HG03565 (cell line): Measurements from ENCODE around the gene MIER2.

Source experiments
- ATAC-seq: cut with Tn5 transposase; IDR thresholded peaks from one replicate; pipeline ENCODE4 v1.9.1; 2021; ENCODE audit warnings: mild to moderate bottlenecking, moderate library complexity; ENCODE audit not compliant: unreplicated experiment

MIER2 gene

DNA sequence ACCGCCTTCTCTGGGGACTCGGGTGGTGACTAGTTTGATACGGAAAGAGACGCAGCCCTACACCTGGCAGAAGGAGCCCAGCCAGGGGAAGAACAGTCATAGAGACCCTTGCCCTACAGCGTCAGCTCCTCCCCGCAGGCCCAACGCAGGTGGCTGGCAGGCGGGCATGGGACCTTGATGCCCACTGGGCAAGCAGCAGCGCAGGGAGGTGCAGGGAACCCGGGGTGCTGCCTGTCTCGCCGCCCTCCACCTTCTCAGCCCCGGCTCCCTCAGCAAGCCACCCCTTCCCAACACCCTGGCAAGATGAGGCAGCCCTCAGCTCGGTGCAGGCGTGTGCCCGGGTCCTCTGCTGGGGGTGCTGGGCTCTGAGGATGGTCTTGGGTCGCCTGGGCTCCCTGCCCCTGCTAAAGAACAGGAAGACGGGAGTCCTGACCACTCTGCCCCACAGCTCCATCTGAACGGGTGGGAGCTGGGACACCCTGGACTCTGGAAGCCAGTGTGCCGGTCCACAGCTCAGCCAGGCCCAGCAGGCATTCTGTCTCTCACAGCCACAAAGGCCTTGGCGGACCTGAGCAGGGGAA lies 9.0 kb downstream of the MIER2 start:
- ATAC-seq = no peak

DNA sequence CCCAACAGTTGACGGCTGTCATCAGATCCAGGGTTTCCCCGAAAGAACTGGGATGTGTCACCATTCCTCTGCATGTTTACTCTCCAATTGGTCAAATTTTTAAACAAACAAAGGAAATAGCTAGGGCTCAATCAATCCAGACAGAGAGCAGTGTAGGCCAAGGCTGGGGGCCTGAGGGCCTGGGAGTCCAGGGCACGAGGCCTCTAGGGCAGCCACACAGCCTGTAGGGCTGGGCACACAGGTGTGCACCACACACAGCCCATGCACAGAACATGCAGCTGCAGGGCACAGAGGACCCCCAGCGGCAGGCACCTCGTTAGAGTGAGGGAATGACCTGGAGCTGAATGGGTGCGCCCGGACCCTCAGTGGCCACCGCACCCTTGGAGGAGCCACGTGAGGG lies 9.5 kb downstream of the MIER2 start:
- no peak for ATAC-seq

GRCh38 chr19:334296-335071 lies 10.1 kb downstream of the MIER2 start:
- no peak for ATAC-seq

DNA sequence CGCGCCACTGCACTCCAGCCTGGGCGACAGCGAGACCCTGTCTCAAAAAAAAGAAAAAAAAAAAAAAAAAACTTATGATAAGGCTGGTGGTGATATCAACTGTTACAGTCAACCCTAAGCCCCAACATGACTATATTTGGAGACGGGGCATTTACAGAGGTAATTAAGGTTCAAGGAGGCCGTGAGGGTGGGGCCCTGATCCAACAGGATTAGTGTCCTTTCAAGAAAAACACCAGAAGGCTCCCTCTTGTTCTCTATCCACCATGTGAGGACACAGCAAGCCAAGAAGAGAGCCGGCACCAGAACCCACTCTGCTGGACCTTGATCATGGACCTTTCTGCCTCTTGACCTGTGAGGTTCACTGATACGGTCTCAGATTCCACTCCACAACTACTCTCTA lies 14.1 kb downstream of the MIER2 start:
- ATAC-seq = no peak

DNA sequence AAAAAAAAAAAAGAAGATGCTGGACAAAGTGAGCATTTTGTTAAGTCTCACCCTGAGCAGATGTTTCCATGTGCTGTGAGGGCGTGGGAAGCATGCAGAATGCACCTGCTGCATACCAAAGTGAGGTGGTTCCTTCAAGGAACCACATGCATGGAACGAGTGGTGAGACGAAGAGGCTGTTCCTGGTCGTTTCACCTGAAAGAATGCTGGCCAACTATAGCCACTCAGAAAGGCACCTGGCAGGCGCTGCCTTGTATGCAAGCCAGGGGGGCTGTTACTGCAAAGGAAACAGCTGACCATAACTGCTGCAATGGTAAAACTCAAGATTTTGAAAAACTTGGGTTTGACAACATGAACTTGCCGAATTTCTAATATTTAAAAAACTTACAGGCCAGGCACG lies 14.7 kb downstream of the MIER2 start:
- no peak for ATAC-seq

DNA sequence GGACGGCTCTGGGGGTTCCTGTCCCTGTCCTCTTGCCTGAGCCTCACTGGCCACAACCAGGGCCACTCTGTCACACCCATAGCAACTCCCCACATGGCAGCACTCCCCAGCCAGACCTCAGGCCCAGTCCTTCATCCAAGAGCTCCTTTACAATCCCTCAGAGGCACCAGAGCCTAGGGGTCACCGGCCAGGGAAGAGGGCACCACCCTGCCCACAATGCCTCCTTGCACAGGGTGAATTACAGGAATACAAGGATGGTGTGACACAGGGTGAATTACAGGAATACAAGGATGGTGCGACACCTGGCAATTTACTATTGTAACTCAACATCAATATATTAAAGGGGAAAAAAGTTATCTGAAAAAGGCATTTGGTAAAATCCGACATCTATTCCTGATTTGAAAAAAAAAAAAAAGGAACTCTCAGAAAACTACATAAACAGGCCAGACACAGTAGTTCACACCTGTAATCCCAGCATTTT lies 16.5 kb downstream of the MIER2 start:
- no peak for ATAC-seq

GRCh38 chr19:327291-328024 lies 17.1 kb downstream of the MIER2 start:
- ATAC-seq = no peak

DNA sequence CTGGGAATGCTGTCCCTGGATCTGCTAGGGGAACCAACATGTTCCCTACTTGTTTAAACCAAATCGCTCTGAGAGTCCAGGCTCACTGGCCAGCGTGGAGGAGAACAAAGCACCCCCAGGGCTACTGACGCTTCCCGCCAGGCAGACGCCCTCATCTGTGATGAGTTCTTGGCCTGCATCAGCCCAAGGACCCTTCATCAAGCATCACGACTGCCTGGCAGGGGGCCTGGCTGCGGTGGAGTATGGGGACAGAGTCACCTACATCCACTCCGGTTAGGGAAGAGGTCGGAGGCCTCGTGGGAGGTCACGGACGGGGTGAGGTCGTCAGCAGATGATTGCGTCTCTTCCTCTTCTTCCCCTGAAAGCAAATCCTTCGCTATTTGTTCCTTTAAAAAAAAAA lies 17.7 kb downstream of the MIER2 start:
- ATAC-seq = no peak

GRCh38 chr19:325937-326565 lies 18.5 kb downstream of the MIER2 start:
- no peak for ATAC-seq

GRCh38 chr19:325173-325936 lies 19.2 kb downstream of the MIER2 start:
- ATAC-seq = no peak

GRCh38 chr19:324716-325115 lies 19.9 kb downstream of the MIER2 start:
- ATAC-seq = no peak

GRCh38 chr19:322616-323015 lies 22.0 kb downstream of the MIER2 start:
- ATAC-seq = no peak

DNA sequence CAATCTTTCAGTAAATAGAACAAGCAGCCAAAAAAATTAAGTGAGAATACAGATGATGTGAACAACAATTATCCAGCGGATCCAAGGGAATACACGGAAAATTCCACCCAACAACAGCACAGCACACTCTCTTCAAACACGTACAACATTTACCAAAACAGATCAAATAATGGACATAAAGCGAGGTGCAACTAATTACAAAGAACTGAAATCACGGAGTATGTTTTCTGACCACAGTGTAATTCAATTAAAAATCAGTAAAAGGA lies 26.2 kb downstream of the MIER2 start:
- no peak for ATAC-seq

DNA sequence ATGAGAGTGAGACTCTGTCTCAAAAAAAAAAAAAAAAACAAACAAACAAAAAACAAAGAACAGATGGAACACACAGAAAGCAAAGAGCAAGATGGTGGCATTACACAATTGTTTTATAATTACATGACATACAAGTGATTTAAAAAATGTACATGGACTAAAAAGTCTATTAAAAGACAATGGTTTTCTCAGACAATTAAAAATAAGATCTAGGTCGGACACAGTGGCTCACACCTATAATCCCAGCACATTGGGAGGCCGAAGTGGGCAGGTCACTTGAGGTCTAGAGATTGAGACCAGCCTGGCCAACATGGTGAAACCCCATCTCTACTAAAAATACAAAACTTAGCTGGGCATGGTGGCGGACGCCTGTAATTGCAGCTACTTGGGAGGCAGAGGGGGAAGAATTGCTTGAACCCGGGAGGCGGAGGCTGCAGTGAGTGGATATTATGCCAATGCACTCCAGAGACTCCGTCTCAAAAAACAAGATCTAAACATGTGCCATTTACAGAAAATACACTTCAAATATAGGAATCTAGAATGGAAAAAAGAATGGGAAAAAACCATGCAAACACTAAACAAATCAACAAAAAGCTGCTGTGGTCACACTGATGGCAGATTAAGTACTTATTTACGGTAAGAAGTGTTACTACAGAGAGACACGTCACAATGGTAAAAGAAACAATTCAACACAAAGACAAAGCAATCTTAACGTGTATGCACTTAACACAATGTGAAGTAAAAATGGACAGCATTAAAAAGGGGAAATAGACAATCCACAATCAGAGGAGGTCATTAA lies 26.7 kb downstream of the MIER2 start:
- no peak for ATAC-seq

DNA sequence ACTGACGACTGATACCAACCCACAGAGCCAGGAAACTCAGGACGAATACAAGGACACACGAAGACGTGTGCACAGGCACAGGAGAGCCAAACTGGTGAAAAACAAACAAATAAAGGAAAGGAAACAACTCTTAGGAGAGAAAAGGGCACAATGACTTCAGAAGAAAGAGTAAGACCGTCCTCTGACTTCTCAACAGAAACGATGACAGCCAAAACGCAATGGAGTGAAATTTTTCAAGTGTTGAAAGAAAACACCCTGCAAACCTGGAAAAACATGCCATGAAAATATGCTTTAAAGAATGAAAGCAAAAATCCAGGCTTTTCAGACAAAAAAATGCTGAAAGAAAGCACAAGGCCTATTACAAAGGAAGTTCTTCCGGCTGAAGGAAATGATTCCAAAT lies 28.8 kb downstream of the MIER2 start:
- ATAC-seq = no peak

DNA sequence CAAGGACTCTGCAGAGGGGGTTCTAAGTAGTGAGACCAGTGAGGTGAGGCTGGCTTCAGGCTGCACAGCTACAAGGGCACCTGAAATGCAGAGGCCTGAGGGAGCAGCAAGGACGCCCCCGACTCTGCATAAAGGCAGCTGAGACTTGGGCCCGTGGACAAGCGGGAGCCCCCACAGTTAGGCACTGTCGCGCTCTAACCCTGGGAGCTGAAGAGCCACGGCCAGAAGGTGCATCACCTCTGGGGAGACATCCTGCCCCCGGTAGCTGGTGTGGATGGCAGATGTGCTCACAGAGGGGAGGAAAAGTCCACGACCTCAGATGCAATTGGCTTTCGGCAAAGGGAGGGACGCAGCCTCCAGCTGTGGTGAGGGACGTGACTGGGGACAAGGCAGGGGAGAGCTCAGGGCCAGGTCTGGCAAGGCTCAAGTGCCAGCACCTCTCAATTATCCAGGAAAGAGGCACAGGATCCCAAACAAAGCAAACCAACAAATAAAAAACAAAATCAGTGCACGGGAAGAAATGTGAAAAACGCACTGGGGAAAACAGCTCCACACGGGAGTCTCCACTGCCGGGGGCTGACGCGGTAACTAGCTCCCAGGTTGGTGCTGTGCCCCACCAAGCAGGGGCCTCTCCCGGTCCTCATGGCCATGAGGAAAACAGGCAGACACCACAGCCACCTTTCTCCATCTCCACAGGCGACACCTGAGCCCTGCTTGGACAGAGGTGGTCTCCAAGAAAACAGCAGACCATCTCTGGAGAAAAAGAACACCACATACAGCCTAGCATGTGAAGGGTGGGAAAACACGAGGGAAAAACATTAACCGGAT lies 30.4 kb downstream of the MIER2 start:
- no peak for ATAC-seq

DNA sequence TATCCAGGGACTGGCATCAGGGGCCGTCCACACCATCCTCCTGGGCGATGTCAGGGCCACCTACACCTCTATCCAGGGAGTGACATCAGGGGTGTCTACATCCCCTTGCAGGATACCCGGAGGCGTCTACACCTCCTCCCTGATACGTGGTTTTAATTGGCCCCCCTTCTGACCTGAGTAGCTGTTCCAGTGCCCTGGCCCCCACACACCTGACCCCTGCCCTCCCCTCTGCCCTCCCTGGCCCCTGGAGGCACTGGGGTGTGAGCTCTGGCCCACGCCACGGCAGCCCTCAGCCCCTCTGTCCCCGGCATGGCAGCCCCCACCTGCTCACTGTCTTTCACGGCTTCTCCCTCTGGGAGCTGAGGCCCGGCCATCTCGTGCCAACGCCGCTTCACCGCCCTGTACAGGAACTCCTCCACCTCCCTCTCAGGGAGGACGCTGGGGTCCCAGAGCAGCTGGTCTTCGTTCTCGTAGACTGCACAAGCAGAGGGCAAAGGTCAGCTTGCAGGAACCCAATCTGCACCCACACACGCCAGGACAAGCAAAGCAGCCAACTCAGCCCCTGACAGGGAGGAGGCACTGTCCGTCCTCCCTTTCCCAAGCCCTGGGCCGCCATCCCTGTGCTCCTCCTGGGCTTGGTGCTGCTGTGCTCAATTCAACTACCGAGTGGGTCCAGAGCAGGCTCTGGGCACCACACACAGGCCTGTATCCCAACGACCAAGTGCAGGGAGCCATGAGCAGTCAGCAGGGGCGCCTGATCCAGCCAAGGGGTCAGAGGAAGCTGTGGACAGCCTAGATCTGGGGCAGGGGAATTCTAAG lies 31.2 kb downstream of the MIER2 start:
- no peak for ATAC-seq

- no peak for ATAC-seq
These were observed 32.8 kb downstream of the MIER2 start for GRCh38 chr19:311813-312261.
